Glomerular visceral epithelial cell (primary cell): ENCODE measurements around the gene PCBP3.
"Not testable (repeated sequence)": the region's sequence is repeated elsewhere in the genome, so short reads cannot be mapped to it uniquely, and the experiment has no call there.

ENCODE experiments used
- DNase-seq: peaks from one replicate; pipeline ENCODE4 v3.0.0-alpha.2; 2016; ENCODE audit errors: extremely low spot score

Gene PCBP3

DNA sequence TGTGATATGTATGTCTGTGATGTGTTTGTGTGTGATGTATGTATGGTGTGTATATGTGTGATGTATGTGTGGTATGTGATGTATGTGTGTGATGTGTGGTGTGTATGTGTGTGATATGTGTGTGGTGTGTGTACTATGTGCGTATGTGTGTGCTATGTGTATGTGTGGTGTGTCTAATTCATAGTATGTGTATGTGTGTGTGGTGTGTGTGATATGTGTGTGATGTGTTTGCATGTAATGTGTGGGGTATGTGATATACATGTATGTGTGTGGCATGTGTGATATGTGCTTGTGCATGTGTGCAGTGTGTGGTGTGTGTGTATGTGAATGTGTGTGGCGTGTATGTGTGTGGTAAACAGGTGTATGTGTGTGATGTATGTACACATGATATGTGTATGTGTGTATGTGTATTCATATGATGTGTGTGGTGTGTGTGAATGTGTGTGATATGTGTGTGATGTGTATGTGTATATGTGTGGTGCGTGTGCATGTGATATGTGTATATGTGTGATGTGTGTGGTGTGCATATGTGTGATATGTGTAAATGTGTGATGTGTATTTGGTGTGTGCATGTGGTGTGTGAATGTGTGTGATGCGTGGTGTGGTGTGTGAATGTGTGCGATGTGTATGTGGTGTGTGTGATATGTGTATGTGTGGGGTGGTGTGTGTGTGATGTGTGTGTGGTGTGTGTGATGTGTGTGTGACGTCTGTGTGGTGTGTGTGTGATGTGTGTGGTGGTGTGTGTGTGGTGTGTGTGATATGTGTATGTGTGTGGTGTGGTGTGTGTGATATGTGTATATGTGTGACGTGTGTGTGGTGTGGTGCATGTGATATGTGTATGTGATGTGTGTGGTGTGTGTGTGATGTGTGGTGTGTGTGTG, 8.0 kb upstream of the PCBP3 start:
- no peak for DNase-seq

DNA sequence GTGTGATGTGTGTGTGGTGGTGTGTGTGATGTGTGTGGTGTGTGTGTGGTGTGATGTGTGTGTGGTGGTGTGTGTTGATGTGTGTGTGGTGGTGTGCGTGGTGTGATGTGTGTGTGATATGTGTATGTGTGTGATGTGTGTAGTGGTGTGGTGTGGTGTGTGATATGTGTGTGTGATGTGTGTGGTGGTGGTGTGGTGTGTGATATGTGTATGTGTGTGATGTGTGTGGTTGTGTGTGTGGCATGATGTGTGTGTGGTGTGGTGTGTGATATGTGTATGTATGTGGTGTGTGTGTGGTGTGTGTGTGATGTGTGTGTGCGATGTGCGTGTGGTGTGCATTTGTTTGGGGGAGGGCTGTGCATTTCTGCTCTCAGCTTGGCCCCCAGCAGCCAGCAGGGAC, 7.1 kb upstream of the PCBP3 start:
- no peak for DNase-seq

DNA sequence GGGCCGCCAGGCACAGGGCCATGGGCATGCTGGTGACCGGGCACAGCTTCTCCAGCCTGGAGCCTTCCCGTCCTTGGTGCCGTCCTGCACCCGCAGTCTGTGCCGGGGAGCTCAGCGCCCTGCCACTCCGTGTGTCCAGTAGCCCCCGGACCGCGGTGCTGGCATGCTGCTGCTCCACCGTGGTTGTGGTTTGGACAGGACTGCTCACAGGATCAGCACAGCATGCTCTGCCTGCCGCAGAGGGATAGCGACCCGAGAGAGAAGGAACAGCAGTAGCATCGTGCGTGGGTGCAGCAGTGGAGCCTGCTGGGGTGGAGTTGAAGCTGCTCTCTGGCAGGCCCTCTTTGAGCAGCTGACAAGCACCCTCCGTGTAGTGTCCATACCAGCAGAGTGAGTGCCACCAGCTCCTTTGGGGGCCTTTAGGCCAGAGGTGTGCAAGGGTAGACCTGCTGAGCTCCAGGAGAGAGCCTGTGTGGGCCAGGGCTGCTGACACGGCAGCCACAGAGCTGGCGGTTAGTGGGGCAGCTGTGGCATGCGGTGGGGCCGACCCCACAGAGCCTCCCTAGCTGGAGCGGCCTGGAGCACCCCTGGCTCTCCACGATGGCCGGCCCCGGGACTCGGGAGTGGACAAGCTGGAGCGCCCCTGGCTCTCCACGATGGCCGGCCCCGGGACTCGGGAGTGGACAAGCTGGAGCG, 6.4 kb upstream of the PCBP3 start:
- DNase-seq = no peak

DNA sequence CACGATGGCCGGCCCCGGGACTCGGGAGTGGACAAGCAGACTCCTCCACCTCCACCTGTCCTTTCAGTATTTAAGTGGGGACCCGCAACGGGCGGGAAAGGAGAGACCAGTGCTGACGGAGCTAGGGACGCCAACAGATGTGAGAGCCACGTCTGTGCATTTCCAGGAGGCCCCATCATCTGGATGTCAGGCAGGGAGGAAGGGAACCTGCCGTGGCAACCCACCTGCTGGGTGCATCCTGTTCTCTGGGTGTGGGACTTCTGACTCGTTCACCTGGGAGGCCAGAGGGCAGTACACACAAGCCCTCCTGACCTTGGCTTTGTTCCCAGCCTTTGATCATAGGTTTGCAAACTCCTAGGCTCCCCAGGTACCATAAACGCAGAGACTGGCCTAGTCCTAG, 5.6 kb upstream of the PCBP3 start:
- DNase-seq = no peak

DNA sequence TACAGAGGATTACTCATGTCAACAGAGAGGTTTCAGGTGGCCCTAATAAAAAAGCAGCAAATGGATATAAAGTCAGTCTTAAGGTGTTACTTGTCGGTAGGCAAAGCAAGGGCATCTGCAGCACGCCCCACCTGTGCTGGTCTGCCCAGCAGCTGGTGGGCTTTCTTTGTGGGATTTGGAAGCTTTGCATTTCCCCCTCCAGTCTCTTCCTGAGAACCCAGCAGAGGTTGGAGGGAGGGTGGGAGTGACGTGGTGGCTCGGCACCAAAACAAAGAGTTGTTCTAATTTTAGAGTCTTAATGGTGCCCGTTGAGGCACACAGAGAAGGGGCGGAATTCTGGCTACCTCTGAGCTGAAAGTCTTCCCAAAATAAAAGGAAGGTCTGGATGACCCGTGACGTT, 4.8 kb upstream of the PCBP3 start:
- no peak for DNase-seq

DNA sequence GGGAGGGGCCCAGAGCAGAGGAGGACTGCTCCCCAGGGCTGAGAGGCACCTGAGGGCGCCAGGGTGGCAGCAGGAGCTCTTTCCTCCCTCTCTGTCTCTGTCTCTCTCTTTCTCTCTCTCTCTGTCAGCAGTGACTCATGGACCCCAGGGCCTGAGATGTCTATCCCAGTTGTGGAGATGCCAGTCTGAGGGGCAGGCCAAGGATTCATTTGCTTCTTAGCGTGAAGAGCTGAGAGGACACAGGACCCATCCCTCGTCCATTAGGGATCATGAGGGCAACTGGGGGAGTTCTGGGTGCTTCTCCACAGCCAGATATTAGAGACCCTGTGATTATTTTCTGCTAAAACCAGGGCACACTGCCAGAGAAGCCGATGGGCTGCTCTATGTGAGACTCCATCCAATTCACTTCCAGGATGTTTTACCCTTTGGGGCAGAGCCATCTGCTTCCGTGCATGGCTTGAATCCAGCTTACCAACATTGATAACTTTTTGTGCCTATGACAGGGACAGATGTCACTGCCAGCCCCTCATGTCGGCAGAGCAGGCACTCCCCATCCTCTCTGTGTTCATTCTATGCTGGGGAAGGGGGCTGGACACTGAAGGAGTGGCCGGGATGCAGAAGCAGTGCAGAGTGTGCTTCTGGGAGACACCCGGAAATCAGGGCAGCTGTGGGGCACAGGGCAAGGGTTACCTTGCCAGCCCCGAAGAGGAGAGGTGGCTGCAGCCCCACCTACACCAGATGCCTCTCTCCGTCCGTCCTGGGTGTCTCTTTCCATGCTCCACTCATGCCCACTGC, 4.1 kb upstream of the PCBP3 start:
- no peak for DNase-seq

DNA sequence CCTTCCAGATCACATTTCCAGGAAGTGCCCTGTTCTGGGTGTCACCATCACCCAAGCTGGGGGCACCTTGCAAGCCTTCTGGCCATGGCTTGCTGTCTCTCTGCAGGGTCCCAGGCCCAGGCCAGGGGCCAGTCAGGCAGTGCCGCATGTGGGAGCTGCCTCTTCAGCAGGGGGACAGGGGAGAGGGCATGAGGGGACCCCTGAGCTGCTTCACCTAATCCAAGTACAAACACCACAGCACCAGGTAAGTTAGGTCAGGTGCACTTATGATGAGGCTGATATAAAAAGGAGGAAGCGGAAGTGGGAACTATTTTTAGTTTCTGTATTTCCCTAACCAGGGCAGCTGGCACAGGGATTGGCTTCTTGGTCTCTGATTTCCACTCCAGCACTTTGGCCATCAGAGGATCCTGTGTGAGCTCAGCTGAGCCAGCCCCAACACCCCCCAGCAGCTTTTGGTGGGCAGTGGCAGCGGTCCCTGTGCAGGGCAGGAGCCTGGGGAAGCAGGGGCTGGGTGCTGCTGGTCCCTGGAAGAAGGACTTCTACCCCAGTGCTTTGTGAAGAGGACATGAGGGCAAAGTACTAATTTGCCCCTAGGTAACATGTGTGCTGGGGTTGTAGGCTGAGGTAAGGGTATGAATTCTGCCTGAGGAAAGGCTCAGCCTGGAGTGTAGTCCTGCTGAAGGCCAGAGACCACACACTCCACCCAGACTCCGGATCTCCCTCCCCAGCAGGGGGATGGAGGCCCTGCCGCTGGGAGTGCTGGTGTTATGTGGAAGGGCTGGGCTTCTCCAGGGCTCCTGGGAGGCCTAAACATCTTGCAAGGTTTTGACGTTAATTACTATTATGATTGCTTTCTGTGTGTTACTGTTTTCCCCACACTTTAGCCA, 3.3 kb upstream of the PCBP3 start:
- no peak for DNase-seq

DNA sequence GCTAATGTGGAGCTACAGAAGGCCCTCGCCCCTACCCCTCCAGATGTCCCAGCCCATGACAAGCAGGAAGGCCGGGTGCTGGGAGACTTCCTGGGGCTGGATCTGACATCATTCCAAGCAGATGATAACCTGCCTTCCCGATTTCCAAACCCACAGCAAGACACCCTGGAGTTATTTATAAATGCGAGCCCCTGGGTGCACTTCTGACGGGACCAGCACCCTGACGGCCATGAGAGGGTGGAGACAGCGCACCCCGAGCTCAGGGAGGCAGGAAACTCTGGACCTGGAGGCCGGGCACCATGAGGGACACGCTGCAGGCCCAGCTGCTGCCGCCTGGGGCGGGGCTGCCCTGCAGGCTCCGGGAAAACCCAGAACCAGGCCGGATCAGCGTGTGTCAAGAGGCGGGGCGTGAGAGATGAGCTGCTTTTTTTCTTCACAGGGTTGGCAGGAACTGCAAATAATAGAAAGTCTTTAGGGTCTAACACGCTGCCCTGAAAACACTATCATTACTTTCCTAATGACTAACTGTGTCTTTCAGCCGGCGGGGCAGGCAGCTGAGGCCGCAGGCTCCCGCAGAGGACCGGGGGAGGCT, 2.5 kb upstream of the PCBP3 start:
- no peak for DNase-seq

DNA sequence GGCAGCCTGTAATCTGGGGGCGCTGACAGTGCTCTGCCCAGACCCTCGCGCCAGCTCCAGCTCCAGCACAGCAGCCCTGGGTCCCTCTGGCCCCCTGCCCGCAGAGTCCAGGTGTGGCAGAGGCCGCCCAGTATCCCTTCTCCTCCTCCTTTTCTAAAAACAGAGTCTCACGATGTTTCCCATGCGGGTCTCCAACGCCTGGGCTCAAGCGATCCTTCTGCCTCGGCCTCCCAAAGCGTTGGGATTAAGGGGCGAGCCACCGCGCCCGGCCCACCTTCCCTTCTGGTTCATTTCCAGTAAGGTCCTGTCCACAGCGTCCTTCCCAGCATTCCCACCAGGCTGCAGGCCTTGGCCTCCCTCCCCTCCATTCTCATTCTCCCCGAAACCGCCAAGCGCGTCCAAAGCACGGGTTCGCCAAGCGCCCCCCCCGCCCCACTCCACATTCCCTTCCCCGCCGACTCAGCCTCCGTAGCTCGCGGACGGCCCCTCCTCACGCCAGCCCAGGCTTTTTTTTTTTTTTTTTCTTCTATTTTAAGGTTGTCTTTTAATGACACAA, 2.0 kb upstream of the PCBP3 start:
- no peak for DNase-seq

DNA sequence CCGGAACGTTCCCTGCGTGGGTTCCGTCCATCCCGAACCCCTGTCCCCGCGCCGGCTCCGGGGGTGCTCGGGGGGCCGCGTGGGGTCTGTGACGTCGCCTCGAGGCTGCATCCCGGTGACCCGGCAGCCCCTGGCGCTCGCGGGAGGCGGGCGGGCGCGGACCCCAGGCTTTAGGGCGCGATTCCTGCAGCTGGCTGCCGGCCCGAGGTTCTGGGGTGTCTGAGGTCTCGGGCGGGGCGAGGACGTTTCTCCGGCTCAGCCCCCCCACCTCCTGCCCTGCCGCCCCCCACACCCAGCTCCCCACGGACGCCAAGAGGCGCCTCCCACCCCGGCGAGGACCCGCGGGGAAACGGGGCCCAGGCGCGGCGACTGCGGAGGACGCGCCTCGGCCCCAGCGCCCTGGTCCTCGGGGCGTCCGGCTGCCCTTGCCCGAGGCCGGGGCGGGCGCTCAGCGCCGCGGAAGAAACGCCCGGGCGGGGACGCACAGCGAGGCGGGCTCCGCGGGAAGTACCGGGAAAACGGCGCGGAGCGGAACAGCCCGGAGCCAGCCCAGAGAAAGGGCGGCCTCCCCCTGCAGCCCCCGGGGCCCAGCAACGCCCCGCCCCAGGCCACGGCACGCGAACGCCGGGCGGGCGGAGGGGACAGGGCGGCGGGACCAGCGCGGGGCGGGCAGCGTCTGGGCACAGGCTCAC, 1.3 kb upstream of the PCBP3 start:
- DNase-seq = no peak

DNA sequence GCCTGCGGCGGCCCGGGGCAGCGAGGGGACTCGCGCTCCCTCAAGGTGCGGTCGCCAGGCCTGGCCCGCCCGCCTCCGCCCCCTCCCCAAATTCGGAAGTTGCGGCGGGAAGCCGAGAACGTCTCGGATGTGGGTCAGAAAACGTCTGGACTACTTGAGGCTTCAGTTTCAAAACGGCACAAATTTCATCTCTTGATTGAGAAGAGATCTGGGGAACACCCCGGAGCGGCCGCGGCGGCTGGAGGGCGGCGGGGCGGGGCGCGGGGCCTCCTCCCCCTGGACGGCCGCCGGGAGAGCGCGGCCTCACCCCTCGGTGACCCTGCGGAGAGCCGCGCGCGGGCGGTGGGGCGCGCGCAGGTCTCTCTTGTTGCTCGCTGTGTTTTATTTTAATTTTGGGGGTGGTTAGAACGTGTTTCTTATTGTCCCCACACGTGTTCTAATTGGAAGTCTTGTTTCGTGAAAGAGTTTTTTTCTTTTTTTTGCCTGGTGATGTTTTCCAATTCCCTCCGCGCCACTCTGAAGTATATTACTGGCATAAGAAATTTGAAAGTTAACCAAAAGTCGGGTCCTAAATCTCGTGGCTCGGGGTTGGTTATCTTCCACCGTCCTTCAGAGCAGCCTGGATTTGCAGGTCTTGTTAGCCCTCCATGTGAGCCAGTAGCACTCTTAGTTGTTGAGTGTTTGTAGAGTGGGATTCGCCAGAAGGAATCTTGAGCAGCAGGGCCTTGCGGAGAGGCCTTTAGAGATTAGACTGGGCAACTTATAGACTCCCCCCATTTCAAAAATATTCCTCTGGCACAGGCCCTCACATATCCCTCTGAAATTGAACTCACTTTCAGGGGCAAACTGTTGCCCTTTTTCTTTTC, 749 bp downstream of the PCBP3 start:
- no peak for DNase-seq

DNA sequence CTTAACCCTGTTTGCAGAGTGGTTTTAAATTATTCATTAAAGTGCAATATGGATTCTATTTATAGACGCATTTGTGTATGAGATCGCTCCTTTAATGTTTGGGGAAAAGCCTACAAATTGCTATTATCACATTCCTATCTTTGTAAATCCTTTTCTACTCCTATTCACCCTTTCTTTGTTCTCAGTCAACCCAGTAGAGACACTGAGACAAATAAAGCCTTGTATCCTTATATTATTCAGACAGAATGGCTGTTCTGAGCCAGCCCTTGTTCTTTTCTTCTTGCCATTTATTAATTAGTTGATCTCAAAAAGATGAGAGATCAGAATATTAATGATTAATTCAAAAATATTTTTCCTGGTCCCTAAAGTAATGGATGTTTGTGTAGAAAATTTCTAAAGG, 8.4 kb downstream of the PCBP3 start:
- DNase-seq = no peak

DNA sequence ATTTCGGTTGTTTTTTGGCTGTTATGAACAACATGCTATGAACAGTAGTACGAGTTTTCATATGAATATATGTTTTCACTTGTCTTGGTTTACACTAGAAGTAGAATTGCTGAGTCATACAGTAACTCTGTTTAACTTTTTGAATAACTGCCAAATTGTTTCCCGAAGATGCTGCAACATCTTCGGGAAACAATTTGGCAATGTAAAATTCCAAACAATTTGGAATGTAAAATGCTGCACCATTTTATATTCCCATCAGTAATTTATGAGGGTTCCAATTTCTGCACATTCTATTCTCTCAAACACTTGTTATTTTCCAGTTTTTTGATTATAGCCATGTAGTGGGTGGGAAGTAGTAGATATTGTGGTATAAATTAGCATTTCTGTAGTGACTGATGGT, 11.6 kb downstream of the PCBP3 start:
- no peak for DNase-seq

DNA sequence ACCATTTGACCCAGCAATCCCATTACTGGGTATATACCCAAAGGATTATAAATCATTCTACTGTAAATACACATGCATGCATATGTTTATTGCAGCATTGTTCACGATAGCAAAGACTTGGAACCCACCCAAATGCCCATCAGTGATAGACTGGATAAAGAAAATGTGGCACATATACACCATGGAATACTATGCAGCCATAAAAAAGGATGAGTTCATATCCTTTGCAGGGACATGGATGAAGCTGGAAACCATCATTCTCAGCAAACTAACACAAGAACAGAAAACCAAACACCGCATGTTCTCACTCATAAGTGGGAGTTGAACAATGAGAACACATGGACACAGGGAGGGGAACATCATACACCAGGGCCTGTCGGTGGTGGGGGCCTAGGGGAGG, 12.6 kb downstream of the PCBP3 start:
- not testable (repeated sequence) for DNase-seq

DNA sequence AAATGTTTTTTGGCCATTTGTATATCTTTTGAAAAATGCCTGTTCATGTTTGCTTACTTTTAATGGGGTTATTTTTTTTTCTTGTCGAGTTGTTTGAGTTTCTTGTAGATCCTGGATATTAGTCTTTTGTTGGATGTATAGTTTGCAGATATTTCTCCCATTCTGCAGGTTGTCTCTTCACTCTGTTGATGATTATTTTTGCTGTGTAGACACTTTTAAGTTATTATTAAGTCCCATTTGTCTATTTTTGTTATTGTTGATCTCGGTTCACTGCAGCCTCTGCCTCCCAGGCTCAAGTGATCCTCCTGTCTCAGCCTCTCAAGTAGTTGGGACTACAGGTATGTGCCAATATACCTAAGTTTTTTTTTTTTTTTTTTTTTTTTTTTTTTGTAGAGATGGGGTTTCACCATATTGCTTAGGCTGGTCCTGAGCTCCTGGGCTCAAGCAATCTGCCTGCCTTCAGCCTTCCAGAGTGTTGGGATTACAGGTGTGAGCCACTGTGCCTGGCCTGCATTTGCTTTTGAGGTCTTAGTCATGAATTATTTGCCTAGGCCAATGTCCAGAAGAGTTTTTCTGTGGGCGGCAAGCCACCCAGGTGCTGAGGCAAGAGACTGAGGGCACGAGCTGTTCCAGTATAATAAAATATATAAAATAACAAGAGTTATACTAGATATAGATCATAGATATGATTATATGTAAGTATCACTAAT, 18.5 kb downstream of the PCBP3 start:
- not testable (repeated sequence) for DNase-seq

DNA sequence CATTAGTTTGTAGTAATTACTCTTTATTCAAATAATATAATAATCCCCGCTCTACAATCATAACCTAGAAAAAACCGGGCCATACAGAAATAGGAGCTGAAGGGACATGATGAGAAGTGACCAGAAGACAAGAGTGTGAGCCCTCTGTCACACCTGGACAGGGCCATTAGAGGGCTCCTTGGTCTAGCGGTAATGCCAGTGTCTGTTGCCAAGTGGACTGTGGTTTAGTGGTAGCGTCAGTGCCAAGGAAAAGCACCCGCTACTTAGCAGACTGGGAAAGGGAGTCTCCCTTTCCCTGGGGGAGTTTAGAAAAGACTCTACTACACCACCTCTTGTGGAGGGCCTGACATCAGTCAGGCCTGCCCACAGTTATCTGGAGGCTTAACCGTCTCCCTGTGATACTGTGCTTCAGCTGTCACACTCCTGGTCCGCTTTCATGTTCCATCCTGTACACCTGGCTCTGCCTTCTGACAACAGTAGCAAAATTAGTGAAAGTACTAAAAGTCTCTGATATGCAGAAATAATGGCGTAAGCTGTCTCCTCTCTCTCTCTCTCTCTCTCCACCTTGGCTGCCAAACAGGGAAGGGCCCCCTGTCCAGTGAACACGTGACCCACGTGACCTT, 19.2 kb downstream of the PCBP3 start:
- DNase-seq = not testable (repeated sequence)

DNA sequence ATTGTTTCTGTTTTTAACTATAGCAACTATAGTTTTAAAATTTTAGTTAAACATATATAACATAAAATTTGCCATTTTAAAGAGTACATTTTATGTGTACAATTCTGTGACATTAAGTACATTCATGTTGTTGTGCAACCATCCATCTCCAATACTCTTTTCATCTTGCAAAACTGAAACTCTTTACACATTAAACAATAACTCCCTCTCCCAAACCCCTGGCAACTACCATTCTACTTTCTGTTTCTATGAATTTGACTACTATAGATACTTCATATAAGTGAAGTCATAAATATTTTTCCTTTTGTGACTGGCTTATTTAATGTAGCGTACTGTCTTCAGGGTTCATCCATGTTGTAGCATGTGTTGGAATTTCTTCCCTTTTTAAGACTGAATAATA, 25.9 kb downstream of the PCBP3 start:
- DNase-seq = no peak

DNA sequence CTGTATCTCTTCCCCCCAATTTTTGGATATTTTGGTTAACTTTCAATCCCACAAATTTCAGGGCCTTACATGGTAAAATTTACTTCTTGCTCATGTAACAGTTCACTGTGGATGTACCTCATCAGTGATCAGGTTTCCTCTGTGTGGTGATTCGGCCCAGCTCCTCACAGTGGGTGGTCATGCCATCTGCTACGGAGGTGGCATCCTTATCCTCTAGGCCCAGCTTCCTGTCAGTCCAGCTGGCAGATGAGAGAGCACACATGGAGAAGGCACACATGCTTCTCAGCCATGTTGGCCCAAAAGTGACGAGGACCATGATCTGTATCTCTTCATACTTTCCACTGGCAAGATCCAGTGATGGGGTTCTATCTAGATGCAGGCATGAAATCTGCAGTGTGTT, 27.2 kb downstream of the PCBP3 start:
- DNase-seq = no peak
